HG03108 (cell line): Measurements from ENCODE around the gene SLC17A7.
"Not testable (repeated sequence)": the region's sequence is repeated elsewhere in the genome, so short reads cannot be mapped to it uniquely, and the experiment has no call there.

Source experiments
- ATAC-seq: cut with Tn5 transposase; IDR thresholded peaks from one replicate; pipeline ENCODE4 v1.9.1; 2021; ENCODE audit warnings: moderate library complexity; ENCODE audit not compliant: unreplicated experiment

Gene SLC17A7

DNA sequence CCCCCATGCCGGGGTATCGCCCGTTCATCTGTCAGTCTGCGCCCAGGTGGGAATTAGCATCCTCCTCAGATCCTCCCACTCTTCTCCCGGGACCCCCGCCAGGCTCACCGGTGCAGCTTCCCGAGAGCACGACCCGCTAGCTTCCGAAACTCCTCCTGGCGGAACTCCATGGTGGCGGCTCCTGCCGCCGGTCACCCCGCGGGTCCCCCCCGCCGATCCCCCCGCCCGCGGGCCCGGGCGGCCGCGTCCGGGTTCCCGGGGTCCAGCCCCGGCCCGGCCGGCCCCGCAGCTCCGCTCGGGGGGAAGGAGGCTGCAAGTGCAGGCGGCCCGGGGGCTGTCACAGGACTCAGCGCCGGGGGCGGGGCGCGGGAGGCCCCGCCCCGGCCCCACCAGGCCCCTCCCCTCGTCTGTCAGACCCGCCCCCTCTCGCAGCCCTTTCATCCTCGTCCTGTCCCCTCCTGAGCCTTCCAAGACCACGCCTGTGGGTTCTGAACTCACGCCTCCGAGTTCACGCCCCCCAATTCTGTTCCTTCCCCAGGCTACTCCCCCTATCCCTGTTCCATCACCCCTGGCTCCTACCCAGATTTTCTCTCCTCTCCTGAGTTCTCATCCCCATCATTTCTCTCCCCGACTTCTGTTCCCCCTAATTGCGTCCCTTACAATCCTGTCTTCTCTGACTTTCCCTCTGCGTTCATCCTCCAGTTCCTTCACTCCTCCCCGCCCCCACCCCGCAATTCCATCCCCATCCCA lies at the start of gene SLC17A7:
TSS of gene SLC17A7 (minus strand) at position 318 of the 750 bp plus-strand sequence. CDS start at position 170, 148 bp downstream.
- ATAC-seq: no peak

DNA sequence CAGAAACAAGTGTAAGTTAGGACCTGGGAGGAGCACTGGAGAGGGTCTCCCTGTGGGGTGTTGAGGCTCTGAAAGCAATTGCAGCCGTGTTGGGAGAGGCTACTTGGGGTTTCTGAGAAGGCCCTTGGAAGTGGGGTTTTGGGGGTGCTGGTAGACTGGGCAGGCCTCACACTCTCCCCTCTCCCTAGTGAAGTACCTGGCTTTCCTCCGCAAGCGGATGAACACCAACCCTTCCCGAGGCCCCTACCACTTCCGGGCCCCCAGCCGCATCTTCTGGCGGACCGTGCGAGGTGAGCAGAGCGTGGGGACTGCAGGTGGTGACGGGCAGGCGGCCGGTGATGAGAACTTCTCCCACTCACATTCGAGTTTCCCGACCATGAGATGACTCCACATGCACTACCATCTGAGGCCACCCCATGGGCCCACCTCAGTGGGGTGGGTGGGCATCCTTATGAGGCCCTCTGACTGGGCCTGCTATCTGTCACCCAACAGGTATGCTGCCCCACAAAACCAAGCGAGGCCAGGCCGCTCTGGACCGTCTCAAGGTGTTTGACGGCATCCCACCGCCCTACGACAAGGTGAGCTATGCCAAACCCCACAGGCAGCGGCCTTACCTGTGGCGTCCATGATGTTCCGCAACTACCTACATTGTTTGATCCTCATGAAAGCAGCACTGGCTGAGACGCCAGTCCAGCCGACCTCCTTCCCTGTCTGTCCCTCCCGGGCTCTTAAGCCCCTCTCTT lies 49.1 kb upstream of the SLC17A7 start:
- ATAC-seq: no peak

DNA sequence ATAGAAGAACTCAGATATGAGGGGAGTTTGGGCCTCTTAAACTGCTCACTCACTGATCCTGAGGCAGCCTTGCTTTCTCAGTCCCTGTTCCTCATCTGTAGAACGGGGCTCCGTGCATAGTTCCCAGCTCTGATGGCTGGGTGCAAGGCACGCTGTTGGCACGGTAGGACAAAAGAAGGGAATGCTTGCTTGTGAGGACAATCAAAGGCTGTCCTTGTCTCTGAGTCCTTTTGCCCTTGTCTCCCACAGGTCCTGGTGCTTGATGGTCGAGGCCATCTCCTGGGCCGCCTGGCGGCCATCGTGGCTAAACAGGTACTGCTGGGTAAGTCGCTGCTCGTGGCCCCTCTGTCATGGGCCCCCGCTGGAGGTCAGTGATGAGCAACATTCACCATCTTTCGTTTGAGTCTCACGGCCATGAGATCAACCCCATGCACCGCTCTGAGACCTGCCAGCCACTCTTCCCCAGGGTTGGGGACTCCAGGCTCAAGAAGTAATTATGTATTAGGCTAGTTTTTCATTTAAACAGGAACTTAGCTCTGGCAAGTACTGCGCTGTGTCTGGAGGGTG lies 48.4 kb upstream of the SLC17A7 start:
- no peak for ATAC-seq

DNA sequence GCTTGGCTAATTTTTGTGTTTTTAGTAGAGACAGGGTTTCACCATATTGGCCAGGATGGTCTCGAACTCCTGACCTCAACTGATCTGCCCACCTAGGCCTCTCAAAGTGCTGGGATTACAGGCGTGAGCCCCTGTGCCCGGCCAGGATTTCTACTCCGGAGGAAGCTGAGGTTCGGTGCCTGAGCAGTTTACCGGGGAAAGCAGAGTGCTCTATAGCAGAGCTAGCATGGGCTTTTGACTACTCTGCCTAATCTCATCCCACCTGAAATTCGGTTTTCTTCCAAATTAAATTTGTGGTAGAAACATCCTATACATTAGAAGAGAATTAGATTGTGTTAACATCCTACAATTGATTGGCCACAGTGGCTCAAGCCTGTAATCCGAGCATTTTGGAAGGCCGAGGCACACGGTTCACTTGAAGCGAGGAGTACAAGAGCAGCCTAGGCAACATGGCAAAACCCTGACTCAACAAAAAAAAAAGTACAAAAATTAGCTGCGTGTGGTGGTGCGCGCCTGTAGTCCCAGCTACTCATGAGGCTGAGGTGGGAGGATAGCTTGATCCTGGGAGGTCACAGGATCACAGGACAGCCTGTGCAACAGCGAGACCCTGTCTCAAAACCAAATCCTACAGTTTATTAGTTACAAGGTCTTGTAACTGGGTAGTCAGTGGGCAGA lies 47.7 kb upstream of the SLC17A7 start:
- ATAC-seq: no peak

DNA sequence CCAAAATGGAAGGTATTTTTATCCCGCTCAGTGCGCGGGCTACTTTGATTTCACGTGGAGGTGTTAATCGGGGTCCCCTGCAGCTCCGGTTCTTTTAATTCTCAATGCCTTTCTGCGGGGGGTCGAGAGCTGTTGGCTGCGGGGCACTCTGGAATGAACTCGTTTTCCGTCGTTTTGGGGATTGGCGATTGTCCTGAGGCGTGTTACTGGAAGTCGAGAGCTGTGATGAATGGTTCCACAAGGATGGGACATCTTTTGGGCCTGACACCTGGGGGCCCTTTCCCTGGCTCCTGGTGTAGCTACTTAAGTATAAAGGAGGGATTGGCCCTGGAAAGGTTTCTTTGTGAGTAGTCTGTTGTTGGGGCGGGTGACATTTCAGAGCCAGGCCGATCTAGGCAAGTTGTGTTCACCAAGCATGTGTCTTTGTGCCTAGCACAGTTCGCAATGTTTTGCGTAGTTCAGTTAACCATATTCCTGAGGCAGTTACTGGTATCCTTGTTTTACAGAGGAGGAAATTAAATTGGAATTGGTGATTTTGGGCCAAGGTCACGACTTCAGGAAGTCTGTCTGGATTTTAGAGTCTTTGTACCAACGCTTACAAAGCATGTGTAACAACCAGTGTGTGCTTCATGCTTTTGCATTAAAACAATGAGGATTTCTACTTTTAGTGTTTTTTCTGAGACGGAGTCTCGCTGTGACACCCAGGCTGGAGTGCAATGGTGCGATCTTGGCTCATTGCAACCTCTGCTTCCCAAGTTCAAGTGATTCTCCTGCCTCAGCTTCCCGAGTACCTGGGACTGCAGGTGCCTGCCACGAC lies 46.9 kb upstream of the SLC17A7 start:
- ATAC-seq: no peak

DNA sequence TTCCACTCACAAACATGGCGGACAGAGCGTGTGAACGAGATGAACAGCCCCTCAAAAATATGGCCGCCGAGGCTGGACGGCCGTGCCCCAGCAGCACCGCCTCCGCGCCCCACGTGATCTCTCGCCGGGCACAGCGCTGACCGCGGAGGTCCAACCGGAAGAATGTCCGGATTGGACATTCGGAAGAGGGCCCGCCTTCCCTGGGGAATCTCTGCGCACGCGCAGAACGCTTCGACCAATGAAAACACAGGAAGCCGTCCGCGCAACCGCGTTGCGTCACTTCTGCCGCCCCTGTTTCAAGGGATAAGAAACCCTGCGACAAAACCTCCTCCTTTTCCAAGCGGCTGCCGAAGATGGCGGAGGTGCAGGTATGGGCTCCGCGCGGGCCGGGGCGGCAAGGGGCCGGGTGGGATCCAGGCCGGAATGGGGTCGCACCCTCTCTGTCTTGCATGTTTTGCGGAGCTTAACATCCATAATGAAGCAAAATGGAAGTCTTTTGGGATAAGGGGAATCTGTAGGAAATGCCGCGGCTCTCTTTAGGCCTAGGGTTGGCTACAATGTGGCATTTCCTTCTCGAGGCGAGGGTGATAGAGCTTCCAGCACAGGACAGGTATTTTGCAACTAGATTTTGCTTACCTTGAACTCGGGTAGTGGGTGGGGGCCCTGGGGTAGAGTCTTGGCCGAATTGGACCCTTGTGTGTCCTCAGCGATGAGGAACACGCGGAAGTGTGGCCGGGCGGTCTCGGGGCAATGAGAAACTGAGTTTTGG lies 46.1 kb upstream of the SLC17A7 start, which contains the start of gene RPL13A:
TSS of gene RPL13A (plus strand) at position 332 of the 769 bp plus-strand sequence. CDS start at position 354, 22 bp downstream.
- peak; percentile 83 for ATAC-seq

DNA sequence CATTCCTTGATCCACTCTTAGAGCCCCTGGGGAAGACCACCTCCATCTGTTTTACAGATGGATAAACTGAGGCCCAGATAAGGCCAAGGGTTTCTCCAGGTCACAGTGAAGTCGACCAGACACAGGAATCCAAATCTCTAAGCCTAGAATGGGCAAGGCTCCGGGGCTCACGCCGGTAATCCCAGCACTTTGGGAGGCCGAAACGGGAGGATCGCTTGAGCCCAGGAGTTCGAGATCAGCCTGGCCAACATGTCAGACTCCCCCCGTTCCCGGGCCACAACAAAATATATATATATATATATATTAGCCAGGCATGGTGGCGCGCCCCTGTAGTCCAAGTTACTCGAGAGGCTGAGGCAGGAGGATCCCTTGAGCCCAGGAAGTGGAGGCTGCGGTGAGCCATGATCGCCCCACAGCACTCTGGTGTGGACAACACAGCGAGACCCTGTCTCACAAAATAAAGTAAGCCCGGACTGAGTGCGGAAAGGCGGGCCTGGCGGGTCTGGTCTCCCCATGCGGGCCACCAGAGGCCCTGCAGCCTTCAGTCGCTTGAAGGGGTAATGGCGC lies 45.5 kb upstream of the SLC17A7 start:
- no peak for ATAC-seq

DNA sequence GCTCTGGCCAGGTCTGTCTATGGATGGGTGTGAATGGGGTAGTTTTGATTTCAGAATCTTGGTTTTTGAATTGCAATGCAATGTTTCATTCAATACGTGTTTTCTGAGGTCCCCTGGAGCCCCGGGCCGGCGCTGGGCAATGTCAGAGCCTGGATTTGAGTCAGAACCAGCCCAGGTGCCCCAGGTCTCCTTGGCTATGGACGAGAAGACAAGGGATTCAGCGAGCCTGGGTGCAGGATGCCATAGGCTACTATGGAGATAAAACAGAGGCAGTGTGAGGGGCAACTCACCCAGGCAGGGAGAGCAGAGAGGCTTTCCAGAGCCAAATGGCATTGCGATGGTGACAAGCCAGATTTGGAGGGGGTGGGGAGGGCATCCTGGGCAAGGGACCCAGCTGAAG lies 44.9 kb upstream of the SLC17A7 start:
- ATAC-seq: no peak

DNA sequence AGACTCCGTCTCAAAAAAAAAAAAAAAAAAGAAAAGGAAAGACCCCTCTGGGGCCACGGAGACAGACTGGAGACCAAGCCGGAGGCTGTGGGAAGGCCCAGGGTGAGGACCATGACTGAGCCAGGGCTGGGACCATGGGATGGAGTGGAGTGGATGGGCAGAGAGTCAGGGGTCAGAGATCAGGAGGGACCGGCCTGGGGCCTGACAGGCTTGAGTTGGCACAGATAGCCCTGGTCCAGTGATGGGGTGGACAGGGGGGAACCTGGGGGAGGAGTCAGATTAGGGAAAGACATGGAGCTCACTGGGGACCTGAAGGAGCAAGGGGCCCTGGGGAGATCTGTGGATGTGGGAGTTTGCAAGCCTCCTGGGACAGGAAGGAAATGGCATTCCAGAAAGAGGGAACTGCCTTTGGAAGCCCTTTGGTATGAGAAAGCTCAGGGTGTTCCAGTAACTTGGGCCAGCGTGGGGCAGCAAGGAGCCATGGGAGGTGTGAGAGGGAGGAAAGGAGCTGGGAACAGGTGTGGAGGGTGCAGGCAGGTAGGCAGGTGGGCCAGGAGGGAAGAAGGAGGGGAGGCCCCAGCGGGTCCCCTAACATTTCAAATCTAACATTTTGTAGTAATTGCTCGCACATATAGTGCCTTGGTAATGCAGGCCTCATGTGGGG lies 39.8 kb upstream of the SLC17A7 start:
- no peak for ATAC-seq

DNA sequence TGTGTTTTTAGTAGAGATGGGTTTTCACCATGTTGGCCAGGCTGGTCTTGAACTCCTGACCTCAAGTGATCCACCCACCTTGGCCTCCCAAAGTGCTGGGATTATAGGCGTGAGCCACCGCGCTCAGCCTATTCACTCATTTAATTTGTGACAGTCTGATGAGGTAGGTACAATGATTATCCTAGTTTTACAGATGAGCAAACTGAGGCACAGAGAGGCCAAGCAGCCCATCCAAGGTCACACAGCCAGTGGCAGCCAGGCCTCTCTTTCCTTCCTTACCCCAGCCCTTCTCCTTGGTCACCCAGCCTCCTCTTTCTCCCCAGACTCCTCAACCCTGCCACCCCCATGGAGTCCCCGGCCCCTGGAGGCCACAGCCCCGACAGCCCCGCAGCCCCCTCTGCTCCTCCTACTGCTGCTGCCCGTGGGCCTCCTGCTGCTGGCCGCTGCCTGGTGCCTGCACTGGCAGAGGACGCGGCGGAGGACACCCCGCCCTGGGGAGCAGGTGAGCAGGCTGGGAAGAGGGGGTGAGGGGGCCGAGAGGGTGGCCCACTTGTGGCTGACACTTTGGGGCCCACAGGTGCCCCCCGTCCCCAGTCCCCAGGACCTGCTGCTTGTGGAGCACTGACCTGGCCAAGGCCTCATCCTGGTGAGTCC lies 38.8 kb upstream of the SLC17A7 start:
- ATAC-seq: no peak

DNA sequence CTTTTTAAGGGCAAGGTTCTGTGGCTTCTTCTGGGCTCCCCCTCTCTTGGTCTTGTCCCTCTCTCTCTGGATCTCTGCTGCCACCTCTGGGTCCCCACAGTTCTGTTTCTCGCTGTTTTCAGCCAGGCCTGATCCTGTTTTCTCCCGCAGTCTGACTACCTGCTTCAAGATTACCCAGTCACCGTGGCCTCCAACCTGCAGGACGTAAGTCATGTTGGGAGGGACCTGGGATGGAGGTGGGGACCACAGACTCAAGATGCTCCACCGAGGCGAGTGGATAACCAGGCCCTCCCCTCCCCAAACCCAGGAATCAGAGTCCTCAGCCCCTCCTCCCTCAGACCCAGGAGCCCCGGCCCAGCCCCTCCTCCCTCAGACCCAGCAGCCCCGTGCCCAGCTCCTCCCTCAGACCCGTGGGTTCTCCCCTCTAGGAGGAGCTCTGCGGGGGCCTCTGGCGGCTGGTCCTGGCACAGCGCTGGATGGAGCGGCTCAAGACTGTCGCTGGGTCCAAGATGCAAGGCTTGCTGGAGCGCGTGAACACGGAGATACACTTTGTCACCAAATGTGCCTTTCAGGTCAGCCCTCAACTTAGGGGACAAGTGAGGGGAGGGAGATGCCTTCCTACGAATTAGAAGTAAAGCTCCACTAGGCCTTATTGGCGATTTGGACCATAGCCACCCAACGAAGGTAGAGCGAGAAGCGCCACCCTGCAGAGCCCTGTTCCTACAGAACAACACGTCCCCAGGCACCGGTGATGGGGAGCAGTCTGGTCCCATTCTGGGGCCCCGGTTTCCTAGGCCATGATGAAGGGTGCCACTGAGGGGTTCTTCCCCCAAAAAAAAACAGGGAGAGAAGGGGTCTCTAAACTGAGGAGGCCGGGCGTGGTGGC lies 34.9 kb upstream of the SLC17A7 start:
- no peak for ATAC-seq

DNA sequence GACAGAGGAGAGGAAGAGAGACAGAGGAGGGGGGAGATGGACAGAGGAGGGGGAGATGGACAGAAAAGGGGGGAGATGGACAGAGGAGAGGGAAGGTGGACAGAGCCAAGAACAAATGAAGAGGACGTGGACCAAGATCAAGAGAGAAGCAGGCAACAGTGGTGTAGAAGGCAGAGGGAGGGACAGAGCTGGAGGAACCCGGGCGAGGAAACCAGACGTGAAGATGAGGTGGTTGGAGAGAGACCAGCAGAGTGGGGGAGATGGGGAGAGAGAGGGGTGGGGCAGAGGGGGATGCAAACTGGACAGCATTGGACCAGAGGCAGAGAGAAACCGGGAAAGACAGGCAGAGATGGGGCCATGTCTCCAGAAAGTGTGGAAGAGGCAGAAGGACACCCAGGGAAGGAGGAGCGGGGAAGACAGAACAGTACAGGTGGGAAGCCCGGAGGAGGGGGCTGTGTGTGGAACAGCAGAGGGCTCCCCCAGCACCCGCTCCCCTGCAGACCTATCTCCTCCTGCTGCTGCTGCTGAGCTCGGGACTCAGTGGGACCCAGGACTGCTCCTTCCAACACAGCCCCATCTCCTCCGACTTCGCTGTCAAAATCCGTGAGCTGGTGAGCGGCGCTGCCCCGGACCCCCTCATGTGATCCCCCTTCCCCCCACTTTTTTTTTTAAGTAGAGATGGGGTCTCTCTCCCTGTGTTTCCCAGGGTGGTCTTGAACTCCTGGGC lies 34.0 kb upstream of the SLC17A7 start:
- no peak for ATAC-seq

DNA sequence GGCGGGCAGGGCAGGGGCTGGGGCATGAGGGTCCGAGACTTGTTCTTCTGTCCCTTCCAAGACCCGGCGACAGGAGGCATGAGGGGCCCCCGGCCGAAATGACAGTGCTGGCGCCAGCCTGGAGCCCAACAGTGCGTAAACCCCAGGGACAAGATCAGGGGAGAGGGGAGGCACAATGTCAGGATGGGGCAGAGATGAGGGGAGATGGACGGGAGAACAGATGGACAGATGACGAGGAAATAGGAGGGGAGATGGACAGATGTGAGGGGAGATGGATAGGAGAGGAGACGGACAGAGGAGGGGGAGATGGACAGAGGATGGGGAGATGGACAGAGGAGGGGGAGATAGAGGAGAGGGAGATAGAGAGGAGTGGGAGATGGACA lies 33.2 kb upstream of the SLC17A7 start:
- ATAC-seq: no peak

DNA sequence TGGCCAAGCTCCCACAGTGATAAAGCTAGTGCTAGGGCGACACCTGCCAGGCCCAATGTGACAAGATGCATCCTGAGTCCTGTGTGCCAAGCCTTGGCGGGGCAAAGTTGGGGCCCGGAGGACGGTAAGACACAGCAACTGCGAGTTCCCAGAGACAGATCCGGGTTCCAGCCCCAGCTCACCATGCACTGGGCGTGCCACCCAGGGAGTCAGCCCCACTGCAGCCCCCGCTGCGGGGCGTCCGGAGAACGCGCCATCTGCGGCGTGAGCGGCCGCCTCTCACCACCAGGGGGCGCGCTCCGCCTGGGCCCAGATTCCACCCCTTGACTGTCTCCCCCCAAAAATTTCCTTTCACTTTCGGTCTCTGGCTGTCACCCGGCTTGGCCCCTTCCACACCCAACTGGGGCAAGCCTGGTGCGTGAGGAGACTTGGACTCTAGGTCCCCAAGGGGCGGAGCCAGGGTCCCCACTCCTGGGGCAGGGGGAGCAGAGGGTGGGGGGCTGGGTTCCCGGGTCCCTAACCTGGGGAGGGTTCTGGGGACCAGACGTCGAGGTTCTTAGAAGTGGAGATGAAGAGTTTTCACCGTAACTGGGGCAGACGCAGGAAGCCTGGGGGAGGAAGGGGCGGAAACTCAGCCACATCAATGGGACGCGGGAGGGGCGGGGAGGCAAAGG lies 32.7 kb upstream of the SLC17A7 start, which contains the start of gene FLT3LG:
TSS of gene FLT3LG (plus strand) at position 348 of the 674 bp plus-strand sequence. CDS start 425 bp downstream, outside the sequence.
- peak; percentile 50 for ATAC-seq

DNA sequence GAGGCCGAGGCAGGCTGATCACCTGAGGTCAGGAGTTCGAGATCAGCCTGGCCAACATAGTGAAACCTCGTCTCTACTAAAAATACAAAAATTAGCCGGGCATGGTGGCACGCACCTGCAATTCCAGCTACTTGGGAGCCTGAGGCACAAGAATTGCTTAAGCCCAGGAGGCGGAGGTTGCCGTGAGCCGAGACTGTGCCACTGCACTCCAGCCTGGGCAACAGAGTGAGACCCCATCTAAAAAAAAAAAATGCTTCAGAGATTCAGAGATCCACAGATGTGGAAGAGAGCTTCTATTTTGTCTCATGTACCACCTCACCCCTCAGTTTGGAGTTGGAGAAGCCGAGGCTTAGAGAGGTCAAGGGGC lies 32.2 kb upstream of the SLC17A7 start:
- not testable (repeated sequence) for ATAC-seq

DNA sequence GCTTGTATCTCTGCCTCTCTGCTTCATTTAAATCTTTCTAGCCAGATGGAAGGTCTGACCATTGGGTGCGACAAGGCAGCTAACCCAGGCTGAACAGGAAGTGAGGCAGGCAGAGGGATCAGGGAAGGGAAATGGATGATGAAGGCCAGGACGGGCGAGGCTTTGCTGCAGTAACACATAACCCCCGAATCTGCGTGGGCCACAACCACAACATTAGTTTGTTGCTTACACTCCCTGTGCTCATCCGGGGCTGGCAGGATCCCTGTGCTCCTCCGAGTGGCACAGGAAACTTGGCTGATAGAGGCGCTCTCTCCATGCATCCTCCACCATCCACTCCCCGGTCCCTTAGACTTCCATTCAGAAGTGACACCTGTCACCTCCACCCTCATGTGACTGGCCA lies 31.6 kb upstream of the SLC17A7 start:
- no peak for ATAC-seq
